Non-pigmented ciliary epithelial cell (primary cell): ENCODE data around the gene MZF1.
"Not testable (repeated sequence)": the region's sequence is repeated elsewhere in the genome, so short reads cannot be mapped to it uniquely, and the experiment has no call there.

Experiments used
- DNase-seq: peaks from one replicate; pipeline ENCODE4 v3.0.0-alpha.2; 2010; ENCODE audit warnings: low read depth

MZF1 gene

GRCh38 chr19:58572818-58573657 is at the start of gene MZF1:
Gene MZF1, minus strand, starts transcription at chr19:58573335. Its CDS starts 1,946 bp downstream, at chr19:58571389.
- DNase-seq: peak; percentile 100

GRCh38 chr19:58607213-58607612 is 34.1 kb upstream of the MZF1 start:
- DNase-seq: not testable (repeated sequence)

- not testable (repeated sequence) for DNase-seq
These were observed 33.2 kb upstream of the MZF1 start for GRCh38 chr19:58606251-58606896.

GRCh38 chr19:58586133-58586765 is 13.1 kb upstream of the MZF1 start:
- no peak for DNase-seq

- DNase-seq: no peak
These were observed 12.5 kb upstream of the MZF1 start for GRCh38 chr19:58585442-58586132.

GRCh38 chr19:58584498-58585441 is 11.6 kb upstream of the MZF1 start:
- DNase-seq: no peak

- no peak for DNase-seq
These were observed 9.8 kb upstream of the MZF1 start for GRCh38 chr19:58582985-58583384.

GRCh38 chr19:58581227-58582141 is 8.3 kb upstream of the MZF1 start:
- no peak for DNase-seq

GRCh38 chr19:58579473-58580142 is 6.5 kb upstream of the MZF1 start:
- DNase-seq: no peak

- DNase-seq: no peak
These were observed 5.1 kb upstream of the MZF1 start for GRCh38 chr19:58578012-58578925.

GRCh38 chr19:58577581-58577980 is 4.4 kb upstream of the MZF1 start:
- not testable (repeated sequence) for DNase-seq

GRCh38 chr19:58575183-58576041 is 2.3 kb upstream of the MZF1 start:
- no peak for DNase-seq

GRCh38 chr19:58573658-58574164 is 576 bp upstream of the MZF1 start:
- DNase-seq: no peak

GRCh38 chr19:58572026-58572817 is 913 bp downstream of the MZF1 start:
- no peak for DNase-seq

GRCh38 chr19:58571575-58571947 is 1.6 kb downstream of the MZF1 start:
- DNase-seq: no peak

GRCh38 chr19:58570770-58571574 is 2.2 kb downstream of the MZF1 start:
- no peak for DNase-seq
